DMS114 treated with DMSO at 0.1 percent for 48 hours (cell line): ENCODE data around the gene CNNM2.
"Not testable (repeated sequence)": the region's sequence is repeated elsewhere in the genome, so short reads cannot be mapped to it uniquely, and the experiment has no call there.

Experiments used
- DNase-seq: peaks from one replicate; lab custom pipeline; 2025; ENCODE audit not compliant: unreplicated experiment; lab: John Stamatoyannopoulos, UW

CNNM2 gene

DNA sequence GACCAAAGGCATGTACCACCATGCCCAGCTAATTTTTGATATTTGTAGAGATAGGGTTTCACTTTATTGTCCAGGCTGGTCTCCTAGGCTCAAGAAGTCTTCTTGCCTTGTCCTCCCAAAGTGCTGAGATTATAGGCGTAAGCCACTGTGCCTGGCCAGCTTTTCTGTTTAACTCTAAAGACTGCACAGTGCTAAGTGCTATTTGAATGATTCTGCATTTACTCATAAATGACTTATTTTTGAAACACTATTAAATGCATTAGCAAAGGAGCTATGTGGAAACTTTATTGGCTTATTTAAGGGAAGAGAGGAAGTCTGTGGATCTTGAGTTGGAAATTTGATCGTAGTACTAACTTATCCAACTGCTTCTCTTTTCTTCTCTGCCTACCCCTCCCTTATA, 185.9 kb downstream of the CNNM2 start:
- DNase-seq = no peak

DNA sequence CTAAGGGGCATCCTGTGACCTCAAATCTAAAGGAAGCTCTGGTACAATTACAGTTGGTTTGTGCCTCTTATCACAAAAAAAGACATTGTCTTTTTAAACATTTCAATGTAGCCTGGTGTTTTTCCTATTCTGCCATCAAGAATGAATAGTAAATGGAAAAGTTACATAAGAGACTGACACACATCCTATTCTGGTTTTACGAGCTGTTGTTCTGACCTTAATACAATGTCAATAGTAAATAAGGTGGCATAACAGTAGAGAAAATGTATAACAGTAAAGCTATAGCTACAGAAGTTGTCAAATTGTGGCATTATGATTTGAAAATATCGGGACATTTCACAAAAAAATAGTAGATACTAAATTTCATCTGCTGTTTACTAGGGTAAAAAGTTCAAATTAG, 186.6 kb downstream of the CNNM2 start:
- DNase-seq = no peak

DNA sequence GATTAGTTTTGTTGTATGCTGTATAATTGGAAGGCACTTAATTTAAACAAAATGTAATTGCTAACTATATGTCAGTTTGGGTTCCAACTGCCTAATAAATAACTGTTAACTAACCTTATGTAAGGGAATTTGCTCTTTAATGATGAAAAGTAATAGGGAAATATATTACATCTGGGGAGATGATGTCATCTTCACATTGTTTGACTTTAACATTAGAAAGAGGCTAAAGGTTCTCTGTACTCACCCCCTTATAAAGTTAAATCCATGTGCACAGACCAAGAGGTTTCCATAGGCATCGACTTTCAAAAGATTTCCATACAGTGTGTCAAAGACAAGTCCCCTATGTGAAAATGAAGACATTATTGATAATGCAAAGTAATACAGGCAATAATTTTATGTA, 187.4 kb downstream of the CNNM2 start:
- DNase-seq = no peak

DNA sequence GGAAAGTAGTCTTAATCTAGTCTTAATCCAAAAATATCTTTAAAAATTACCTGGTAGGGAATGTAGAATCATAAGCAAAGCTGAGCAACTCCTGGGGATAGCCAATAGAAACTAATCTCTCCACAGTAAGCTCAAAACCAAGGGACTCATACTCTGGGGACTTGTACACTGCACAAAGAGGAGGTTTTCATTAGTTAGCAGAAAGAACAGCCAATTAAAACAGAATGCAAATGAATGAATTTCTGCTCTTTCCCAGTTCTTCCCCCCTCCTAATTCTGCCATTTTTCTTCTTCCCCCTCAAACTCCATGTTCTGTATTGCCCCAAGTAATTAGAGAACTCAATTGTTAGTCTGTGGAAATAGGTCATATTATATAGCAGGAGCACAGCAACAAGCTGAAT, 188.4 kb downstream of the CNNM2 start:
- DNase-seq = no peak

DNA sequence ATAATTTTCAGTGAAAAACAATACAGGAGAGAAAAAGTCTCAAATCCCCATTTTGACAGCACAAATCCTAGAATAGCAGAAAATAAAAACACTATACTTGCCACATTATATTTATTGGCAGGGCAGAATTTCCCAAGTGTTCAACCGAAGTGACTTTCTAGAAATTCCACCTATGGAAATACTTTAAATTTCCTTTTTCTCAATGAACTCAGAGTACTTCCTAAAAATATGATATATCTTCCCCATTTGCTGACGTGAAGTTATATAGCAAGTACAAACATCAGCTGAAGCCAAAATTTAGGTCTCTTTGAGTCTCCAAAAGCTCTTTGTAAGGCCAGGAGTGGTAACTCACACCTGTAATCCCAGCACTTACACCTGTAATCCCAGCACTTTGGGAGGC, 191.7 kb downstream of the CNNM2 start:
- no peak for DNase-seq

DNA sequence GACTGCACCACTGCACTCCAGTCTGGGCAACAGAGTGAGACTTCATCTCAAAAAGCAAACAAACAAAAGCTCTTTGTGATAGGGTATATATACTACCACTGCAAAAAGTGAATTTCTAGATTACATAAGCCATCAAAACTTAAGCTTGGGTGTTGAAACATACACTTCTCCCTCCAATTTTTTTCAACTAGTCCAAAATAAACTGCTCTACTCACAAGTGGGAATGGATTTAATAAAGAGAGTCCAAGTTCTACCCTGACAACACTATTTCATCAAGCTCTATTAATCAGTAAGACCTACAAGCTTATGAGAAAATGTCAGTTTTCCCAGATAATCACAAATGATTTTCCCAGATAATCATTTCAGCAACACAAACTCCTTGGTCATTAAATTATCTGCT, 192.3 kb downstream of the CNNM2 start:
- DNase-seq = no peak

DNA sequence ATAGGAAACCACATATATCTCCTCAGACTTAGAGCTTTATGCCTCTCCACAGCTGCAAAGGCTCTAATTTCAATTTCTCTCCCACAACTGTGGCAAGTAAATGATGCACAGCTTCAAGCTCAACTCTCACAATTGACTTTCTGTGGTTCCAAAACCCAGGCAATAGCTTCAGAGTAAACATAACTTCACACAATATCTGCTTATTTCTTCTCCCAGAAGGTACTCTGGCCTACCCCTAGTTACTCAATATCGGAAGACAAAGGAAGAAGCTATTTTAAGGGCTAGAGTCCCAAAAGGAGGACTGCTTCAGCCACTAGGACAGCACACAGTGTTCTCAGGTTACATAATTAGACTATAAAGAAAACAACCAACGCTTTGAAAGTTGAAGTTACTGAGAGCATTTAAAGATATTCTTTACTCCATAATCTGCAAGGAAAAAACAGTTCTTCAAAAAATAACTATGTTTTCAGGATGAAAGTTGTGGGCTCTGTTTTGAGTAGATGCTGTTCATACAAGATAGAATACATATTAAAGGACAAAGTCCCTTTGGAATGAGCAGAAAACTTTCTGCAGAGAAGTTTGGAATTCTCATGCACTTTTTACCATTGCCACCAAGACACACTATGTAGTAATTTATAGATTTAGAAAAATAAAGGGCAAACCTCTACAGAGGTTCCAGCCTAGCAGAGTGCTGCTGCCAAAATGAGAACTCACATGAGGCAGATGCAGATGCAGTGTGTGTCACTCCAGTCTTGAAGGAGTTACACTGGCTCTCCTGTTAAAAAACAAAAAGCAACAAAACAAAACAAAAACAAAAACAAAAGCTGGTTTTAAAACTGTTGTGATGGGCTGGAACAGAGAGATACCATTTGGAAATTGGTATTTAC, 193.2 kb downstream of the CNNM2 start:
- DNase-seq = no peak

DNA sequence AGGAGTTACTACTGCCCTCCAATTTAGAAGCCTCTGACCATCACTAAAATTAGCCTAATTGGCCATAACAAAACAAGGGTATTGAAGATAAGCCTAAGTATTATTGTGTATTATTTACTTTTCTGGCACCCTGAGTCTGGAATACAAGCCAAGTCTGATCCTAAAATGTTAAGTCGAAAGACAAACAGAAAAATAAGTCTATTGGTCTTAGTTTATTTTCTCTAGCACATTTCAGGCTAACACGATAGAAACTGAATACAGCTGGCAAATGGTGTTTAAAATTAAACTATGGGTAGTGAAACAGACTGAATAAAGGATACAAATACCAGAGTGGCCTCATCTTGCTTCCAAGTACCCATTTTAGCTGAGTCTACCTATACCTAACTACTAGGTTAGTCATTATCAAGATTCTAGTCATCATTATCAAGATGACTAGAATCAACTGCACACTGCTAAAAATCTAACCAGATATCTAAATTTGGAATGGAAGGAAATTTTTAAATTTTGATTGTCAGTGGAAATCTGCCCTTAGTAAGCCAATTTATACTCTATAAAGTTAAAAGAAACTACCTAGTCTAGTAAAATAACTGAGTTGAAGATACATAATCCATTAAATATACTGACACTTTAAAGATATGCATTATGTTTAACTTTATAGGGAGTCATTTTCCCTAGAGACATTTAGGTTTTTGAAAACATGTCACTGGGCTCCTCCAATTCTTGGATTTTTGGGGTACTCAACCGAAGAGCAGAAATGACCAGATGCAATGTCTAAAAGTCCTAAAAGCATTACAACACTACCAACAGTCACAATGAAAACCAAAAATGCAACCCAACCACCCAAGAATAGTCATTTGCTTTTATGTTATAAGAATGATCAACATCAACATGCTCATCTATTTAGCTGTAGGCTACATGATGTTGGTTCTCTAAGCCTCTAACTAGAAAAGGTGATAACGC, 194.1 kb downstream of the CNNM2 start:
- DNase-seq = no peak

DNA sequence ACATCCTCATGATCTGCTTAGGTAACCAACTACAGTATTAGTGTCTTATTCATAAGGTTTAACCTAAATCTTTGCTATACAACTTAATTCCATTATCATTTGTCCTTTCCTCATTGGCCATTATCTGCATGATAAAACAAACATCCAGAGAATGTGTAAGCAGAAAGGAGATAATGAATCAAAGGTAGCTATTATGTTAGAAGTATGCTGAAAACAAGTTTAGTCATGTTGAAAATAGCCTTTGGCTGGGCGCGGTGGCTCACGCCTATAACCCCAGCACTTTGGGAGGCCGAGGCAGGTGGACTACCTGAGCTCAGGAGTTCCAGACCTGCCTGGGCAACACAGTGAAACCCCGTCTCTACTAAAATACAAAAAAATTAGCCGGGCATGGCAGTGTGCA, 196.8 kb downstream of the CNNM2 start:
- DNase-seq = no peak

DNA sequence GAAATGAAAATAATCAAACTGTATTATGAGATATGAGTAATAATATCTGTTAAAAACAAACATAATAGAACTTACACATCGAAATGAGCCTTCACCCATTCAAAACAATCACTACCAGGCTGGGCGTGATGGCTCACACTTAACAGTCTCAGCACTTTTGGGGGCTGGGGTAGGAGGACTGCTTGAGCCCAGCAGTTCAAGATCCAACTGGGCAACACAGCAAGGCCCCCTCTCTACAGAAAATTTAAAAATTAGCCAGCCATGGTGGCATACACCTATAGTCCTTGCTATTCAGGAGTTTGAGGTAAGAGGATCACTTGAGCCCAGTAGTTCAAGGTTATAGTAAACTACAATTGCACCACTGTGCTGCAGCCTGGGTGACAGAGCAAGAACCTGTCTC, 199.2 kb downstream of the CNNM2 start:
- no peak for DNase-seq

DNA sequence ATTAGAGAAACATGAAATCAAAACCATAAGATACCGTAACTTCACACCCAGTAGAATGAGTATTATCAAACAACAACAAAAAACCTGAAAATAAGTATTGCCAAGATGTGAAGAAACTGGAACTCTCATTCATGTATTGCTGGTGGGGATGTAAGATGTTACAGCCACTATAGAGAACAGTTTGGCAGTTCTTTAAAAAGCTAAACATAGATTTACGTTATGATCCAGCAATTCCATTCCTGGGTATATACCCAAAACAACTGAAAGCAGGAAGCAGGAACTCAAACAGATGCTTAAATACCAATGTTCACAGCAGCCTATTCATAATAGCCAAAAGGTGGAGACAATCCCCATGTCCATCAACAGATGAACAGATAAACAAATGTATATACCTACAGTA, 202.5 kb downstream of the CNNM2 start:
- no peak for DNase-seq

DNA sequence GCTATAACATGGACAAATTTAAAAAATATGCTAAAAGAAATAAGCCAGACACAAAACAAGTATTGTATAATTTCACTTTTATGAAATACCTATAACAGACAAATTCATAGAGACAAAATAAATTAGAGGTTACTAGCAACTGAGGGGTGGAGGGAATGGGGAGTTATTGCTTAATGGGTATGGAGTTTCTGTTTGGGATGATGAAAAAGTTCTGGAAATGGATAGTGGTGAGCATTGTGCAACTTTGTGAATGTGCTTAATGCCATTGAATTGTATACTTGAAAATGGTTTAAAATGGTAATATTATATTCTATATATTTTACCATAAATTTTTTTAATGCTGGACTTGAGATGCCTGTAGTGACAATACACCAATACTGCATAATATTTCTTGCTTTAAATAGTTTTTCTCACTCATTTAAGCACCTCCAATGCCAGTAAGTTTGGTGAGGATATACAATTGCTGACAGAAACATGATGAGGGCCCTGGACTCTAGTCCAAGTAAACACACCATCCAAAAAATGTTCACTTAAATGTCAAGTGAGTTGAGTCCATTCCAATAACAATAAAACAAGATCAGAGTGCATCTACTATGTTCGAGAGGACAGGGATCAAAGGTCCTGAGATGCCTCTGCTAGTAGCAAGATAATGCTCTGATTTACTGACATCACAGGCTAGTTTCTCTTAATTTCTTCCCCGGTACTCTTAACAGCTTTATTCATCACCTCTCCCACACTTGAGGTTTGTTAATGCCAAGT, 203.1 kb downstream of the CNNM2 start:
- DNase-seq = no peak

DNA sequence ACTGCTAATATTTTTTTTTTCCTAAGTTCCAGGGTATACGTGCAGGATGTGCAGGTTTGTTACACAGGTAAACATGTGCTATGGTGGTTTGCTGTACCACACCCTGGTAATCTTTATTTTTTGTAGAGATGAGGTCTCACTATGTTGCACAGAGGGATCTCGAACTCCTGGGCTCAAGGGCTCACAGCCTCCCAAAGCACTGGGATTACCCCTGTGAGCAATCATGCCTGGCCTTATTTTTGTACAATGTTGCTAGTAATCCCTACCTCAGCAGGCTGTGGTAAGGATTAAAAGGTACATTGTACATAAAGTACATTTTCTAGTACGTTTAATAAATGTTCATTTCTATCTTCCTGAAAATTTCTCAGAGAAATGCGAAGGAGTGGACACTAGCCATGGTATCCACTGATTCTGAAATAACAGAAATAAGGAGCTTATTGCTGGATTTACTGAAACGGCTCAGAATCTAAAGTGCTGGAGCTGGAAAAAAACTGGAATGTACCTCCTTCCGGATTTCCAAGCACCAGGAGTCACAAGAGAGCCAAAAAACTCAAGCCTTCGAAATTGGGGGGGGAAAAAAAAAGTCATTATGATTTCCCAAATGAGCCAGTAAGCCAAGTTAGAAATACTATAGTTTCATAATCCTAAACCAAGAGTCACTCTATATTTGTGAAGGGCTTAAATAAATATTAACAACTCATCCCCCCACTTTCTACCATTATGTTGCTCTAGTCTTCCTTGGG, 205.4 kb downstream of the CNNM2 start:
- DNase-seq = no peak

DNA sequence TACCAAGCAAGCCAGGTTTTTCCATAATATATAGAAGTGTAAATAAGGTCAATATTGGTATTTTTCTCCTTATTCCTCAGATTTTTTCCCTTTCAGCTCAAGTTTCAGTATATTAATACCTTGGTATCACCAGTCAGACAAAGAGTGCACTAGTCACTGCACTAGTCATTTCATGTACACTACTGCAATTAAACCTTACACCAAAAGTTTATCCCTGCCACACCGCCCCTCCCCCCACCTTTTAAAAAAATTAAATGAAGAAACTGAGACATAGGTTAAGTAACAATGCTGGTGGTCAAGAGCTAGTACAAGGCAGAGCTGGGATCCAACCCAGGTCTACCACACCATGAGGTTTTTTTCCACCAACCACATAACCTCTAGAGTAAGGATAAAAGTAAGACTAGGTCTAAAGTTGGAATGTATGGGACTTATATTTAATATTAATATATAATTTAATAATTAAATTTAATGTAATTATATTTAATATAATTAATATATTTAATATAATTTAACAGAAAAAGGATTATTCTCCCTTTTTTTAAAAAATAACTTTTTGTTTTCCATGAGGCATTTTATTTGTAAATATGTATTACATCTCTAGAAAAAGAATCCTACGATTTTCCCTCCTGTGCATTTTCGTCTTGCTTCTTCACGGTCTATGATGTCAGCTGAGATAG, 206.5 kb downstream of the CNNM2 start:
- DNase-seq = no peak

DNA sequence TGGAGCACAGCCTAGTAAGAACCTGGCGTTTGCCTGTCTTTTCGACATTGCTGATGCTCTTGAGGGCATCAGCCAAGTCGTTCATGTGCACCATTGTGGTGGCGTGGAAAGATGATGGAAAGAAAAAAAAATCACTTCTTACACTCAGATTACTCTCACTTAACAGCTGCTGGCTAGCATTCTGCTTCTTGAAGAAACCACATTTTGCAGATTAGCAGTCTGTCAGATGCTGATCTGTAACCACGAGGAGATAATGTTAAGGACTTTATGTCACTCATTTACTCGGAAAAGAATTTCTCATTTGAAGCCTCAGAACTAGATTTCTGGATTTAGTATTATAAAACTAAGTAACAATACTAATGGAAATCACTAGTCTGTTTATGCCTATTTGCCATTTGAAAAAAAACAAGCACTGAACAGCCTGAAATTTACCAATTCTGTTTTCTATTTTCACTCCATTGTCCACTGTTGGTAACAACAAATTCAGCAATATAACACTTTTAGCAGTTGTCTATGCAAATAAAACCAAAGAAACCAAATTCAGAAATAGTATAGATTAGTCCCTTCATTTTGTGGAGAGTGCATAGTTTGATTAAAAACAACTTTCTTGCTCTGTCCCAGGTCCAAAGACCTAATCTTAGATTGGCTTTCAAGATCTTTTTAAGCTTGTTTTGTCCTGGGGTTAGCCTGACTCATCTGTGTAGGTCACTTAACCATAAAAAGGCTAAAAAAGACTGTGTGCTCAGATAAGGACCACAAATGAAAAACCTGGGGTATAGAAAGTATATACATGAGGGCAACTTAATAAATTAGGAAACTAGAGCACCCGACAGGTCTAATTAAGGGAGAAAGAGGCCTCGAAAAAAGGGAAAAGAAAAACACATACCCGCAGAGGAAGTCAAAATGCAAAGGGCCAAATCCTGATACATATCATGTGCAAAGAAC, 207.5 kb downstream of the CNNM2 start:
- DNase-seq = no peak

DNA sequence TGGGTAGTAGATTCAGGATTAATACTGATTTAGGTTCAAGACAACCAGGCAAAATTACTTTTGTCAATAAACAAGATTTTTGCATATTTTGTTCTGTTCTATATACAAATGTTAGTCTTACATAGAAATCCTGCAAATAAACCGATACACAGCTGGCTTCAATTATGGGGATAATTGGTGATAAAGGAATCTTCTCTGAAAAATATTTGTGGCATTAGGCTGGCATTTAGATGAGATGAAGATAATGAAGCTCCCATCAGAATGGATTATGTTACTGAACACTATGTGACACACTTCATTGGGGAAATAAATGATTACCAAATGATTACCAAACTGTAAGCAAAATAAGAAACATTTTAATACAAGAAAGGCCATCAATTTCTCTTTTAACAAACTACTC, 209.1 kb downstream of the CNNM2 start:
- no peak for DNase-seq

DNA sequence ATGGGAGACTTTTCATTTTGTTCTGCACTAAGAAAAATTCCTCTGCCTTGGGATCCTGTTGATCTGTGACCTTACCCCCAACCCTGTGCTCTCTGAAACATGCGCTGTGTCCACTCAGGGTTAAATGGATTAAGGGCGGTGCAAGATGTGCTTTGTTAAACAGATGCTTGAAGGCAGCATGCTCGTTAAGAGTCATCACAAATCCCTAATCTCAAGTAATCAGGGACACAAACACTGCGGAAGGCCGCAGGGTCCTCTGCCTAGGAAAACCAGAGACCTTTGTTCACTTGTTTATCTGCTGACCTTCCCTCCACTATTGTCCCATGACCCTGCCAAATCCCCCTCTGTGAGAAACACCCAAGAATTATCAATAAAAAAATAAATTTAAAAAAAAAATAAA, 212.1 kb downstream of the CNNM2 start:
- not testable (repeated sequence) for DNase-seq

DNA sequence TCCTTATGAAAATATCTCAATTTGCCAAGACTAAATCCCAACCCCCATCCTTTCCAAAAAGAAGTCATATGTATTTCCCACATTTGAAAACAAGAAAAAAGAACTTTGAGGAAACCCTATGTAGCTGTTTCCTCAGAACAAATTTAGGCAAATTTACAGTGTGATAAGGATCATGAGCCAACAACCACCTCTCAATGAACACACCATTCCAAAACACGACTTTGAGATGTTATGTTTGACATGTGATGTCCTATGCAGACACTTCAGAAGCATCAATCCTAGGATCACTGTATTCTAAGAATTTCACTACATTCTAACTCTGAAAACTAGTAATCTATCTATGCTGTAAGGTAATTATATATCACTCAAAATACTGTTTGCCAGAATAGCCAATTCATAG, 212.8 kb downstream of the CNNM2 start:
- DNase-seq = no peak

DNA sequence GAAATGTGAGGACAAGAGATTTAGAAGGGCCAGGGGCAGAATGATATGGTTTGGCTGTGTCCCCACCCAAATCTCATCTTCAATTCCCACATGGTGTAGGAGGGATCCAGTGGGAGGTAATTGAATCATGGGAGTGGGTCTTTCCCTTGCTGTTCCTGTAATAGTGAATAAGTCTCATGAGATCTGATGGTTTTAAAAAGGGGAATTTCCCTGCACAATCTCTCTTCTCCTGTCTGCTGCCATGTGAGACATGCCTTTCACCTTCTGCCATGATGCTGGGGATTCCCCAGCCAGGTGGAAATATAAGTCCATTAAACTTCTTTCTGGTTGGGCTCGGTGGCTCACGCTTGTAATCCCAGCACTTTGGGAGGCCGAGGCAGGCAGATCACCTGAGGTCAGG, 217.1 kb downstream of the CNNM2 start:
- not testable (repeated sequence) for DNase-seq
